ENCODE results near the gene FGF18.

DNA sequence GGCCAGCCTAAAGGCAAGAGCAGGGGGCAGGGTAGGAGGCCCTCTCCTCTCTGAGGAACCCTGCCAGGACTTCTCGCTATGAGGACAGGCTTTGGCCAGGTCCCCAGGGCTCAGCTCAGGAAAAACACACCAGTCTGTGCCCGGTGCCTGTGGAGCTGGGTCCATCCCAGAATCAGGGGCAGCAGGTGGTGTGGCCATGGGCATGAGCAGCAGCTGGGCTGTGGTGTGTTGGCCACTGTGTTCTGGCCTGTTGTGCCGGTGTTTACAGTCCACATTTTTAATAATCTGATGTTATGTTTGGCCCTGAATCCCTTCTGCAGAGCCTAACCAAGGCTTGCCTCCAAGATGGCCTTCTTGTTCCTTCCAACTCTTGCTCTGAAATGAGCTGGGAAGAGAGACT, 77.0 kb downstream of the FGF18 start:
- TF ChIP-seq POLR2A (IDR thresholded peaks at IDR 0.05; ENCODE audit: low read depth) = no peak
- TF ChIP-seq, protein P1, sequence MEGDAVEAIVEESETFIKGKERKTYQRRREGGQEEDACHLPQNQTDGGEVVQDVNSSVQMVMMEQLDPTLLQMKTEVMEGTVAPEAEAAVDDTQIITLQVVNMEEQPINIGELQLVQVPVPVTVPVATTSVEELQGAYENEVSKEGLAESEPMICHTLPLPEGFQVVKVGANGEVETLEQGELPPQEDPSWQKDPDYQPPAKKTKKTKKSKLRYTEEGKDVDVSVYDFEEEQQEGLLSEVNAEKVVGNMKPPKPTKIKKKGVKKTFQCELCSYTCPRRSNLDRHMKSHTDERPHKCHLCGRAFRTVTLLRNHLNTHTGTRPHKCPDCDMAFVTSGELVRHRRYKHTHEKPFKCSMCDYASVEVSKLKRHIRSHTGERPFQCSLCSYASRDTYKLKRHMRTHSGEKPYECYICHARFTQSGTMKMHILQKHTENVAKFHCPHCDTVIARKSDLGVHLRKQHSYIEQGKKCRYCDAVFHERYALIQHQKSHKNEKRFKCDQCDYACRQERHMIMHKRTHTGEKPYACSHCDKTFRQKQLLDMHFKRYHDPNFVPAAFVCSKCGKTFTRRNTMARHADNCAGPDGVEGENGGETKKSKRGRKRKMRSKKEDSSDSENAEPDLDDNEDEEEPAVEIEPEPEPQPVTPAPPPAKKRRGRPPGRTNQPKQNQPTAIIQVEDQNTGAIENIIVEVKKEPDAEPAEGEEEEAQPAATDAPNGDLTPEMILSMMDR (IDR thresholded peaks at IDR 0.05) = no peak
